Measurements from ENCODE around the gene CLEC16A. TPM values are rescaled to one million over a fixed set of nuclear protein-coding genes. Genes with fewer than 3 reads are reported as not detected.

The CLEC16A gene
- total RNA-seq, 2 experiments from 2014 or later = 18.4 to 20.1 TPM

DNA sequence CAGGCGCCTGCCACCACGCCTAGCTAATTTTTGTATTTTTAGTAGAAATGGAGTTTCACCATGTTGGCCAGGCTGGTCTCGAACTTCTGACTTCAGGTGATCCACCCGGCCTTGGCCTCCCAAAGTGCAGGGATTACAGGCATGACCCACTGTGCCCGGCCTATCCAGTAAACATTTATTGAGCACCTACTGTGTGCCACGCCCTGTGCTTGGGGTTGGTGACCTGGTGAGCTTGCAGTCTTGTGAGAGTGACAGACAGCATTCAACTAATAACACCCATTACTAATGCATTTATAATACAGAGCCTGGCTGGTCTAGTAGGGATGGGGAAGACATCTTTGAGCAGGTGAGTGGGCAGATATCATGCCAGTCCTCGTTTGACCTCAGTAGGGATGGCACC, 198.6 kb downstream of the CLEC16A start:
- H3K36me3 Mint-ChIP-seq (ENCODE audit: low read depth) = no peaks in the 10 kb centered on the region
- H3K4me1 Mint-ChIP-seq (ENCODE audit: low read depth) = peaks cover 36% of the 10 kb centered on the region
- no peaks in the 10 kb centered on the region for H3K9me3 Mint-ChIP-seq
- H3K27ac Mint-ChIP-seq = no peak overlapping the region
- H3K27me3 Mint-ChIP-seq (ENCODE audit: low read depth) = no peaks in the 10 kb centered on the region
- H3K4me3 Mint-ChIP-seq = no peak overlapping the region
- CTCF ChIA-PET = interaction anchor here (0.6 to 1.4 kb wide), 2 partner anchors 11 to 16 kb away, joined by 3 read pairs; no protein-coding TSS in a partner anchor
- intact Hi-C loops (cut with micrococcal nuclease) = no loop called here
- DNase-seq = no peak

DNA sequence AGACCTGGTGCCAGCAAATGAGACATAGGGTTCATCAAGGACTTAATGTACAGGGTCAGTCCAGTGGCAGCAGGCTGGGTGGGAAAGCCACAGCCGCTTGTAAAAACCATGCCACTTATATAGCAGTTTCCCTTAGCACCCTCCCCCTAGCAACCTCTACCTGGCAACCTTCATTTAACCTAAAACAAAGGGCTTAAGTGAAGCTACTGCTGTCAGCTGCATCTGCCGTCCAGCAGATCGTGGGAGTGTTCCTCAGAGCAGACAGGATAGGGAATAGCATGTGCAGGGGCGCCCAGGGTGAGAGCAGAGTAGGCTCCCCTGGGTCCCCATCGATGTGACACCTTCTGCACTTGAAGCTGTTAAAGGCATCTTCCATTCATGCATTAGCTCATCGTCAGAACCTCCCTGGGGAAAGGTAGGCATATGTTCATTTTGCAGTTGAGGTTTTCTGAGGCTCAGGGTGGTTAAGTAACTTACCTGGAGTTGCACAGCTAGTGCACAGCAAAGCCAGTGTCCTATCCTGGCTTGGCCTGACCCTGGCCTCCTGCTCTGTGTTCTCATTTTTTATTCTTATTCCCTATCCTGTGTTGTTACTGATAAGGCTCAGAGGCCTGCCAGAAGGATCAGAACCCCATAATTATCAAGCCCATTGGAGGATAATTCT, 199.1 kb downstream of the CLEC16A start:
- Mint-ChIP-seq H3K4me3 (no peak overlapping the region), H3K27me3 (ENCODE audit: low read depth) (no peaks in the 10 kb centered on the region), H3K27ac (no peak overlapping the region), H3K9me3 (no peaks in the 10 kb centered on the region), H3K4me1 (ENCODE audit: low read depth) (peaks cover 31% of the 10 kb centered on the region), H3K36me3 (ENCODE audit: low read depth) (no peaks in the 10 kb centered on the region)
- DNase-seq = no peak
- CTCF ChIA-PET = interaction anchor here (0.6 to 1.4 kb wide), 2 partner anchors 11 to 15 kb away, joined by 3 read pairs; no protein-coding TSS in a partner anchor
- intact Hi-C loops (cut with micrococcal nuclease) = no loop called here

DNA sequence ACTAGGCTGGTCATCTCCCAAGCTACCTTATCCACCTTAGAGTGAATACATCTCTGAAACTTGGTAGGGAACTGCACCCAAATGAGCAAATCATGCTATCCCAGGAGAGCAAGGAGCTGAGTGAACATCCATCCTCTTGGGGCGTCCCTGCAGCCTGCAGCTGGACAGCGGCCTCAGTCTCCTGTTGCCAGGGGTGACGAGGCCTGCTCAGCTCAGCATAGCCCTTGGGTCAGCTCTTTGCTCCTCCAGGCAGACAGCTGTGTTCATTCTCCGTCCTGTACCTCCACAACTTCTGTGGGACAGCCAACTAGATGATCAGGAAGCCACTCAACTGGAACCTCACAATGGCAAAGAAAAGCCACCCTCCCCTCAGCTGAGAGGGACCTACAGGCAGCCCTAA, 199.8 kb downstream of the CLEC16A start:
- H3K4me3 Mint-ChIP-seq = no peak overlapping the region
- CTCF ChIA-PET = interaction anchor here (1.4 kb wide), 1 partner anchor 12 kb away, joined by 3 read pairs; no protein-coding TSS in a partner anchor
- H3K27me3 Mint-ChIP-seq (ENCODE audit: low read depth) = no peaks in the 10 kb centered on the region
- peak overlapping the region; percentile 10 for H3K27ac Mint-ChIP-seq
- no peaks in the 10 kb centered on the region for H3K9me3 Mint-ChIP-seq
- H3K36me3 Mint-ChIP-seq (ENCODE audit: low read depth) = no peaks in the 10 kb centered on the region
- intact Hi-C loops (cut with micrococcal nuclease) = no loop called here
- peaks cover 25% of the 10 kb centered on the region for H3K4me1 Mint-ChIP-seq (ENCODE audit: low read depth)
- no peak for DNase-seq

DNA sequence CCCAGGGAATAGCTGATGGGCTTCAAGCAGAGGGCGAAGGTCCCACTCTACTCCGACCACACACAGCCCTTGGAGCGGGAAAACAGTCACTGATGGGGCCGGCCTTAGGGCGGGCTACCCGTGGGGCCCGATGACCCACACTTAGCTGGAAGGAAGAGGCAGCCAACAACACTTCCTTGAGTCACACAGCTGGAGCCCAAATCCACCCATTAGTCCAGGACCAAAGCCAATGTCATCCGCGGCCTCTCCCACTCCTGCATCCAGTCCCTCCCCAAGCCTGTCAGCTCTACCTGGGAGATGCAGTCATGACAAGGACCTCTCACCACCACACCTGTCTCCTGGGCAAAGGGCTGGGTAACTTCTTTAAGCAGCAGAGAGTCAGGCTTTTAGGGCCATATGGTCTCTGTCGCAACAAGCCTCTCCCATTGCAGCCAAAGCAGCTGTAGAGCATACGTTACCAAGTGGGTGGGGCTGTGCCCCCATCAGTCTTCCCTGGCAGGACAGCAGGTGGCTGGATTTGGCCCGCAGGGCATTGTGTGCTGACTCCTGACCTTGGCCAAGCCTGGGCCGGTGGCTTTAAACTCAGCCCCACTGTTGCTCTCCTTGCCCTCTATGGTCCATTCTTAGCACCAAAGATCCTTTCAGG, 200.9 kb downstream of the CLEC16A start:
- no peak for DNase-seq
- H3K36me3 Mint-ChIP-seq (ENCODE audit: low read depth) = peaks cover 4% of the 10 kb centered on the region
- no peak overlapping the region for H3K4me3 Mint-ChIP-seq
- H3K9me3 Mint-ChIP-seq = no peaks in the 10 kb centered on the region
- CTCF ChIA-PET = interaction anchor here (0.6 kb wide), 1 partner anchor 173 kb away, joined by 3 read pairs; no protein-coding TSS in a partner anchor
- no peak overlapping the region for H3K27ac Mint-ChIP-seq
- intact Hi-C loops (cut with micrococcal nuclease) = no loop called here
- H3K27me3 Mint-ChIP-seq (ENCODE audit: low read depth) = no peaks in the 10 kb centered on the region
- peaks cover 13% of the 10 kb centered on the region for H3K4me1 Mint-ChIP-seq (ENCODE audit: low read depth)

DNA sequence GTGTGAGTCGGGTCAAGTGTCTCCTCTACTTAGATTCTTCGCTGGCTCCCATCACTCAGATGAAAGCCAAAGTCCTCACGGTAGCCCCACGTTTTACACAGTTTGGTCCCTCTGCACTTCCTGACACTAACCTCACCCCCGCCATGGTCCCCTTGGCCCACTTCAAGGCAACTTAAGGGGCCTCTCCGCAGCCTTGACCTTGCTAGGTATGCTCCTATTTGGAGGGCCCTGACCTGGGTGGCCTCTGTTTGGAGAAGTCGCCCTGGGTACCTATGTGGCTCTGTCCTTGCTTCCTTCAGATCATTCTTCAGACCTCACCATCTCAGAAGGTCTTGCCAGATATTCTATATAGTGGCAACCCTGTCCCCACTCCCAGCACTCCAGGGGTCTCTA, 201.5 kb downstream of the CLEC16A start:
- intact Hi-C loops (cut with micrococcal nuclease) = no loop called here
- Mint-ChIP-seq H3K27me3 (ENCODE audit: low read depth) (no peaks in the 10 kb centered on the region), H3K27ac (no peak overlapping the region), H3K9me3 (no peaks in the 10 kb centered on the region), H3K4me1 (ENCODE audit: low read depth) (peaks cover 8% of the 10 kb centered on the region), H3K4me3 (no peak overlapping the region), H3K36me3 (ENCODE audit: low read depth) (peaks cover 6% of the 10 kb centered on the region)
- CTCF ChIA-PET = no interaction called here
- DNase-seq = no peak

DNA sequence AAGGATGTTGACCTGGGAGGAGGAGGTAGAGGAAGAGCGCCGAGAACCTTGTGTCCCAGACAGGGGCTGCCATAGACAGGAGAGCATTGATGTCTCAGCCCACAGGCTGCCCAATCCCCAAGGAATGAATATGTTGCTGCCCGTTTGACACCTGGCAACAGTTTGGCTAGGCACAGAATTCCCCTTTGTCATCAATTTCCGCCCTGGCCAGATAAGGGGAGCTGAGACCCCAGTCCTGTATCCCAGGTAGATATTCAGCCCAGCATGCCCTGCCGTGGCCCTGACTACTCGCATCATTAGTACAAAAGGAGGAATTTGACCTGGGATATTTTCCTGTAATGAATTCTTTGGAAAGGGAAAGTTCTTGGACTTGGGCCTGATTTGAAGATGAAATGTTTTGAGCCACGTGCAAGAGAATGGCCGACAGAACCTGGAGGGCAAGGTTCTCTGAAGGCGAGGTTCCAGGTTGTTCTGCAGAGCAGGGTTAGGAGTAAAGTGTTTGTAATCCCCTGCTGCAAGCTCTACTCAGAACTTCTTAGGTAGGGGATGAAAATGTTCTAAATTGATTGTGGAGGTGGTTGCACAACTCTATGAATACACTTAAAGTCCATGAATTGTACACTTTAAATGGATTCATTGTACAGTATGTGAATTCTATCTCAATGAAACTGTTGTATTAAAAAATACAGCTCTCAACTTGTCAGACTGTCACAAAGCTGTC, 202.8 kb downstream of the CLEC16A start:
- Mint-ChIP-seq H3K36me3 (ENCODE audit: low read depth) (peaks cover 6% of the 10 kb centered on the region), H3K4me3 (no peak overlapping the region), H3K4me1 (ENCODE audit: low read depth) (peaks cover 2% of the 10 kb centered on the region), H3K27me3 (ENCODE audit: low read depth) (no peaks in the 10 kb centered on the region), H3K9me3 (no peaks in the 10 kb centered on the region), H3K27ac (no peak overlapping the region)
- CTCF ChIA-PET = no interaction called here
- no peak for DNase-seq
- intact Hi-C loops (cut with micrococcal nuclease) = no loop called here

DNA sequence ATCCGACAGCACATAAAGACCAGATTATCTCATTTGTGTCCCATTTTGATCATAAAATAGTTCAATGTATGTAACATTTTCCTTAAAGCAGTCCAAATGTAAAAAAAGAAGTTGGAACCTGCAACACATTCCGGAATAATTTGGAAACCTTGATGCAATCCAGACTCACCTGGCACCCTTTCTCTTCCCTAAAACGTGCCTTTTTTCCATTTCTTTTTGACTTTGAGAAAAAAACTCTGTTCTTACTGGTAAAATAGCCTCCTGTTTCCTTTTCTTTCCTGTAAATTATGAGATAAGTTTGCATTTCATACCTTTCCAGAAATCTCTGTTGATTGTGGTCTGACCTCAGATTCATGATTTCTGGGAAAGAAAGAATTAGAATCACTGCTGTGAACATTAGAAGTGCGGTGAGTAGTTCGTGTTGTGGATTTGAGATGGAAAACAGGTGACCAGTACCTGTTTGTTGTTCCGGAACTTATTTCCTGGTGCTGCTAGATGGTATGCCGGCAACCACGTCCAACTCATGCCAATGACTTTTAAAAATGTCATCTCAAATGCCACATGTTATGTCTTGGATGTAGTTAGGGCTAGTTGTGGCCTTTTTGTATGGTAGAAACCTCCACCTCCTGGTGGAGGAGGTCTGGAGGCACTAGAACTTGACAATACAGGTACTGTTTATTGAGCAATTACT, 203.5 kb downstream of the CLEC16A start:
- no peaks in the 10 kb centered on the region for H3K9me3 Mint-ChIP-seq
- peaks cover 2% of the 10 kb centered on the region for H3K4me1 Mint-ChIP-seq (ENCODE audit: low read depth)
- CTCF ChIA-PET = interaction anchor here (0.6 kb wide), 1 partner anchor 434 kb away, joined by 3 read pairs; no protein-coding TSS in a partner anchor
- no peaks in the 10 kb centered on the region for H3K27me3 Mint-ChIP-seq (ENCODE audit: low read depth)
- intact Hi-C loops (cut with micrococcal nuclease) = no loop called here
- DNase-seq = no peak
- no peak overlapping the region for H3K27ac Mint-ChIP-seq
- peaks cover 6% of the 10 kb centered on the region for H3K36me3 Mint-ChIP-seq (ENCODE audit: low read depth)
- H3K4me3 Mint-ChIP-seq = no peak overlapping the region

DNA sequence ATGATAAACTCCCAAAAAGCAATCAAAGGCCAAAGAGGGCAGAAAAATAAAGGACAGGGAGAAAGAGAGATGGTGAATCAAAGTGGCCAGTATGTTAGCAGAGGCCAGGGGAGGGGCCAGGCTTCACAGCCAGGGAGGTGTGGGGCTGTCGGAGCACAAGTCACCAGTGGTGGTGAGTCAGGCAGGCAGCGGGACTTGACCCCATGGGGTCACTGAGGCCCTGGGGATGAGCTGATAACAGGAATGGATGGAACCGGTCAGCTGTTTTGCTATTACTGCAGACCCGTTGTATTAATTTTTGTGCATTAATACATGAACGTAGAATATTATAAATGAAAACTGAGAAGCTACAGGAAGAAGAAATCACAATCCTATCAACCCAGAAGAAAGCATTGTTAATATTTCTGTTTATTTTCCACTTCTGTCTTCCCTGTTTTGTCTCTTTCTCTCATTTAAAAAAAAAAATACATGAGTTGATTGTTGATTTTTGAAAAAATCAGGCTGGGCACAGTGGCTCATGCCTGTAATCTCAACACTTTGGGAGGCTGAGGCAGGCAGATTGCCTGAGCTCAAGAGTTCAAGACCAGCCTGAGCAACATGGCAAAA, 204.8 kb downstream of the CLEC16A start:
- no peaks in the 10 kb centered on the region for H3K9me3 Mint-ChIP-seq
- H3K27ac Mint-ChIP-seq = no peak overlapping the region
- no peak for DNase-seq
- H3K36me3 Mint-ChIP-seq (ENCODE audit: low read depth) = peaks cover 6% of the 10 kb centered on the region
- intact Hi-C loops (cut with micrococcal nuclease) = no loop called here
- peaks cover 4% of the 10 kb centered on the region for H3K4me1 Mint-ChIP-seq (ENCODE audit: low read depth)
- no peaks in the 10 kb centered on the region for H3K27me3 Mint-ChIP-seq (ENCODE audit: low read depth)
- CTCF ChIA-PET = no interaction called here
- no peak overlapping the region for H3K4me3 Mint-ChIP-seq

DNA sequence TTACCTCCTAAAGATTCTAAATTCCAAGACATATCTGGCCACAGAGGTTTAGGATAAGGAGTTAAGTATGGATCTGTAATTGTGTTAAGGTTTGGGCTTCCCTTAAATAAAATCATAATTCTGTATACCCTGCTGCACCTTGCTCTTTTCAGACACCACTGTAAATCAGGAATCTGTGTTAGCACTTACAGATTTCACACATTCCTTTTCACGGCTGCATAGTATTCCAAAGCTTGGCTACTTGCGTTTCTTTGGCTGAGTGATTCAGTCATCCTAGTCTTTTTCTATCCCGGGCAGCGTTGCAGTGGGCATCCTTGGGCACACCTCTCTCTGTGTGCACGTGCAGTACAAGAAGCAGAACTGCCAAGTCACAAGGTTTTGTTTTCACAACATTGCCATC, 205.8 kb downstream of the CLEC16A start:
- Mint-ChIP-seq H3K9me3 (no peaks in the 10 kb centered on the region), H3K27me3 (ENCODE audit: low read depth) (no peaks in the 10 kb centered on the region), H3K36me3 (ENCODE audit: low read depth) (peaks cover 6% of the 10 kb centered on the region), H3K4me1 (ENCODE audit: low read depth) (peaks cover 4% of the 10 kb centered on the region), H3K4me3 (no peak overlapping the region), H3K27ac (no peak overlapping the region)
- intact Hi-C loops (cut with micrococcal nuclease) = no loop called here
- CTCF ChIA-PET = no interaction called here
- DNase-seq = no peak

DNA sequence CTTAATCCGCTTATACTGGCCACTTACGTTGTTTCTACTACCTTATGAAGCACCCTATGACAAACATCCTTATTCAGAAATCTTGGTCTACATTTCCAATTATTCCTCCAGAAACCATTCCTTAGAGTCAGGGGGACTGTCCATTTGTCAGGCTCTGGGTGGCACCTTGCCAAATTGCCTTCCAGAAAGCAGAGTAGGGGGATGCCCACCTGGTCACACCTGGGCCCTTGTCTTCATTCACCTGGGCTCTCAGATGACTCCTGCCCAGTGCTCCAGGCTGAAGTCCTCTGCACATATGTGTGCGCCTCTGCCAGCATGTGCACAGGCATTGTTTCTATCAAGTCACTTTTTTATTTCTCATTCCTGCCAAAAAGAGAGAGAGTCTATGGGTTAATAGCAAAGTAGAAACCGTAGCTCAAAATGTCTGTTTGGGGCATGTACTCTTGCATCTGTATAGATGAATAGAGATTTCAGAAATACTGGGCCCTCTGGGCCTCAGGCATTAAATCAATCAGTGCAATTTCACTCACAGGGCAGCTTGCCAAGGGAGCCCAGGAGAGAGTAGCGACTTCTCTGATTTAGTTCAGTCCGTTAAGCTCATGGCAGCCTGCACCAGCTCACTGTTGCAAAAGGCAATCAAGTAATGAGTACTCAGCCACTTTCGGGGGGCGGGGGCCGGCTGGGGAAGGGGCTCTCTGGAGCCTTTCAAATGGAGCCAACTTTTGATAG, 207.0 kb downstream of the CLEC16A start:
- peaks cover 6% of the 10 kb centered on the region for H3K36me3 Mint-ChIP-seq (ENCODE audit: low read depth)

DNA sequence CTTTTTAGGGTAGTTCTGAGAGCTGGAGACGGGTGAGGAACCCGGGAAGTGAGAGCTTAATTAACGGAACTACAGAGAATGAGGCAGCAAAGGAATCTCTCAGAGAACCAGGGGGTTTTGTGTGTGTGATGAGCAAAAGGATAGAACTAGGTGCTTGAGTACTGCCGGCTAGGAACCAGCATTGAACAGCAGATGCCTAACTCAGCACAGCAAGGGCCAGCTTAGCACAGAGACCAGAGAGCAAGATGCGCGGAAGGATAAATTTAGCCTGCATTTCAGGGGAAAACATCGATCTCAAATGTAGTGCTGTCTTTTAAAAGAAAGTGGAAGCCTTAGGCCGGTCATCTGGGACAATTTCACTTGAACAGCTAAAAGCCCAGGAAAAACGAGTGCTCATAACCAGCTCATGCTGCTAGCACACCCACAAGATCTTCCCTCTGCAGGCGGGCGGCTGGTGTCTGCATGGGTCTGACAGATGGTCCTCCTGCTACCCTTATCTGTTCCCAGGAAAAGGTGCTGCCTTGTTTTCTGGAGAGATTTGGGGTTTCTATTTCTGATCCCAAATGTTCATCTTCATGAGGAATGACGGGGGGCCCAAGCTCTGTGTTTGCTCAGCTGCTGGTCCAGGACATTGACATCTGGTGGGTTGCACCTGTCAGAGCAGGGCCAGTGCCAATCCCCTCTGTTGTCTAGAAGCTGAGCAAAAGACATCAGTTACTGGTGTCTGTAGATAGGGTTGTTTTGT, 207.7 kb downstream of the CLEC16A start:
- intact Hi-C loops (cut with micrococcal nuclease) = no loop called here
- CTCF ChIA-PET = no interaction called here
- Mint-ChIP-seq H3K36me3 (ENCODE audit: low read depth) (peaks cover 6% of the 10 kb centered on the region), H3K27me3 (ENCODE audit: low read depth) (no peaks in the 10 kb centered on the region), H3K27ac (no peak overlapping the region), H3K4me3 (no peak overlapping the region), H3K9me3 (no peaks in the 10 kb centered on the region), H3K4me1 (ENCODE audit: low read depth) (peaks cover 4% of the 10 kb centered on the region)
- DNase-seq = no peak

More for the DNA sequence above, 207.0 kb downstream of the CLEC16A start:
- CTCF ChIA-PET = no interaction called here
- intact Hi-C loops (cut with micrococcal nuclease) = no loop called here
- Mint-ChIP-seq H3K4me1 (ENCODE audit: low read depth) (peaks cover 4% of the 10 kb centered on the region), H3K4me3 (no peak overlapping the region), H3K27ac (no peak overlapping the region), H3K27me3 (ENCODE audit: low read depth) (no peaks in the 10 kb centered on the region), H3K9me3 (no peaks in the 10 kb centered on the region)
- no peak for DNase-seq
